T1000 (cell line): ENCODE results near the gene FAIM2.
"Not testable (repeated sequence)": the region's sequence is repeated elsewhere in the genome, so short reads cannot be mapped to it uniquely, and the experiment has no call there.

Experiments used
- DNase-seq: peaks from one replicate; lab custom pipeline; 2025; ENCODE audit warnings: mixed read lengths; lab: John Stamatoyannopoulos, UW

Gene FAIM2

GRCh38 chr12:49893753-49894750 is 9.6 kb downstream of the FAIM2 start:
- no peak for DNase-seq

- DNase-seq: no peak
Observed at GRCh38 chr12:49892732-49893317, 10.9 kb downstream of the FAIM2 start.

- DNase-seq: no peak
Observed at GRCh38 chr12:49892084-49892731, 11.5 kb downstream of the FAIM2 start.

GRCh38 chr12:49891476-49891875 is 12.2 kb downstream of the FAIM2 start:
- DNase-seq: no peak

- DNase-seq: no peak
Observed at GRCh38 chr12:49891012-49891411, 12.7 kb downstream of the FAIM2 start.

- no peak for DNase-seq
Observed at GRCh38 chr12:49890096-49890461, 13.6 kb downstream of the FAIM2 start.

- no peak for DNase-seq
Observed at GRCh38 chr12:49889361-49890095, 14.2 kb downstream of the FAIM2 start.

GRCh38 chr12:49888461-49889151 is 15.1 kb downstream of the FAIM2 start:
- DNase-seq: no peak

- no peak for DNase-seq
Observed at GRCh38 chr12:49887536-49888401, 15.9 kb downstream of the FAIM2 start.

- no peak for DNase-seq
Observed at GRCh38 chr12:49887091-49887490, 16.6 kb downstream of the FAIM2 start.

- DNase-seq: no peak
Observed at GRCh38 chr12:49885663-49886461, 17.8 kb downstream of the FAIM2 start.

- no peak for DNase-seq
Observed at GRCh38 chr12:49885118-49885517, 18.6 kb downstream of the FAIM2 start.

- no peak for DNase-seq
Observed at GRCh38 chr12:49882851-49883464, 20.7 kb downstream of the FAIM2 start.

GRCh38 chr12:49882248-49882850 is 21.4 kb downstream of the FAIM2 start:
- no peak for DNase-seq

GRCh38 chr12:49881415-49882247 is 22.1 kb downstream of the FAIM2 start:
- no peak for DNase-seq

GRCh38 chr12:49880756-49881414 is 22.8 kb downstream of the FAIM2 start:
- DNase-seq: no peak

- not testable (repeated sequence) for DNase-seq
Observed at GRCh38 chr12:49879065-49879464, 24.6 kb downstream of the FAIM2 start.
